HG03060 (cell line): ENCODE measurements around the gene ABR.

ENCODE experiments used
- ATAC-seq: cut with Tn5 transposase; IDR thresholded peaks from one replicate; pipeline ENCODE4 v1.9.1; 2021; ENCODE audit warnings: low read depth, moderate number of reproducible peaks; ENCODE audit not compliant: unreplicated experiment

ABR gene

DNA sequence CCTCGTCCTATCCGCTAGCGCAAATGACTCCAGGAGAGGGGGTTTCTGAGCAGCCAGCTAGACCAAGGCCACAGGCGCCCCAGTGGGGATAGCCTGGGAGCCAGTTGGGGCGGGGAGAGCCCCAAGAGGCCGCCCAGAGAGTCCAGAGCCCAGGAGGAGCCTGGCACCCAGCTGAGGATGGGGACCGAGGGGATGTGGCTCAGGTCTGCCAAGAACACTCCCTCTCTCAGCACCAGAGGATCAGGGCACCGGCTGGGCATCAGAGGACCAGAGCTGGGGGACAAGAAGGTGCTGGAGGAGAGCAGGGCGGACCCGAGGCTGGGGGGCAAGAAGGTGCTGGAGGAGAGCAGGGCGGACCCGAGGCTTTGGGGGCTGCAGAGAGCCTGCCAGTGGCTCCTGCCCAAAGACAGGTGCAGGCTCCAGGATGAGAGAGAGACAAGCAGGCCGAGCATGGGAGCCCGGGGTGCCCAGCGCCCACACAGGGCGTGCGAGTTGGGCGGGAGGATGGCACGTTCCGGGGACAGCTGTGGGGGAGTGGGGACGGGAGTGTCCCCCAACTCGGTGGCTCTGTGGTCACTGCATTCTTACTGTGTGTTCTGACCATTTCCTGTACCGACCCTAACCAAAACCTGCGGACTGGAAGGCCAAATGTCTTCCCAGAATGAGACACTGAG lies 143.5 kb downstream of the ABR start:
- ATAC-seq: no peak

DNA sequence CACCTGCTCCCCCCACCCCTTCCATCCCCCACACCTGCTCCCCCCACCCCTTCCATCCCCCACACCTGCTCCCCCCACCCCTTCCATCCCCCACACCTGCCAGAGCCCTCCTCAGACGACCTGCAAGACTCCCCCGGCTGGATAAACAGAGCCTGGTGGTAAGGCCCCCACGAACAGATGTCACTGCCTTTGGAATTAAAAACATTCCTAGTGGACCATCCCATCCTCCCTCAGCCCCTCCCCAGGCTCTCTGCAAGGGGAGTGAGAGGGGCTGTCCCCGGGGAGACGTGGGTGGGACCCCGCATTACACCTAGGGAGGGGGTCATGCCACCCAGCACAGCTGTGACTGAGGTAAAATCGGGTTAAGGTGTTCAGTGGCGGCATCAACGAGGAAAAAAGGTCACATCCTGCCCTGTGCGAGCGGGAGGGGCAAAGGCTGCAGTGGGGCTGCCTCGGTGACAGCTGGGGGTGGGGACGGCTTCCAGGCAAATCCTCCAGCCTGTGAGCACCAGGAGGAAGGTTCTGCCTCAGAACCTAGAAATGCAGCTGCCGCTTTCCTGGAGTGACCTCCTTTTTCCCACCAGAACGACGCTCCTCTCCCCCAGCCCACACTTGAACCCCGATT lies 144.1 kb downstream of the ABR start:
- no peak for ATAC-seq

DNA sequence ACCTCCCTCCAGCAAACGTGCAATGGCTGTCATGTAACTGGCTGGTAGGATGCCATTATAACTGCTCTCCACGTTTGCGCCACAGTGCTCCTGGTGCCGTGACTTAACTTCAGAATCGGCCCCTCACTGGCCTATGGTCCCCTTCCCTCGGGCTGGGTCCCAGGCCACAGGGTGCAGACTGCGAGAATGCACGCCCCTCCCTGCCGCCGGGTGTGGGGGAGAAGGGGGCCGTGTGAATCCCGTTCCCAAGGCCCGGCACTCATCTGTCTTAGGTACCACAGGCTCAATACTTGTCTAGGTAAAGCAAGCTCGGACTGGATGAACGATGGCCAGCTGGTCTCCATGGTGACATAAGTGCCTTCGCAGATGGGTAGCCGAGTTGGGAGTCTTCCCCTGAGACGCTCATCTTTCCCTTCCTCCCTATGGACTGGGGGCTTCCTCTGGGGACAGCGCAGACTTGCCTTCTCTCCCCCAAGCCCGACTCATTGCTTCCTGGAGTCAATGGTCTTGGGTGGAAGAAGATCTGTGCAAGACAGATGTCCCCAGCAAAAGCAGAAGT lies 145.1 kb downstream of the ABR start:
- ATAC-seq: no peak

DNA sequence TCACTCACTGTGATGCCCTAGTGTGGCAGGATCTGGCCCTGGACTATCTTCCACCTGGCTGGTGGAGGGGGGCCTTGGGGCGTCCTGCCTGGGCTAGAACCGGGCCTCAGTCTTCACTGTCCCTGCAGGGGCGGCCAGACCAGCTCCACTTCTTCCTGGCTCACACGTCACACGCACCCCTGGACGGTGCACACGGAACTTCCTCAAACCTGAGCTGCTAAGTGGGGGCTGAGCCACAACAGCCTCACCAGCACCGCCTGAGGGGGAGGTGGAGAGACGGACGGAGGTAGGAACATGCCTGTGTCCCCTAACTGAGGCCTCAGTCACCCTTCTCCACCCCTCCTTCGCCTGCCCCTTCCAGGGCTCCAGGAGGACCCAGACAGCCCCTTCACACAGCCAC lies 146.3 kb downstream of the ABR start:
- no peak for ATAC-seq

DNA sequence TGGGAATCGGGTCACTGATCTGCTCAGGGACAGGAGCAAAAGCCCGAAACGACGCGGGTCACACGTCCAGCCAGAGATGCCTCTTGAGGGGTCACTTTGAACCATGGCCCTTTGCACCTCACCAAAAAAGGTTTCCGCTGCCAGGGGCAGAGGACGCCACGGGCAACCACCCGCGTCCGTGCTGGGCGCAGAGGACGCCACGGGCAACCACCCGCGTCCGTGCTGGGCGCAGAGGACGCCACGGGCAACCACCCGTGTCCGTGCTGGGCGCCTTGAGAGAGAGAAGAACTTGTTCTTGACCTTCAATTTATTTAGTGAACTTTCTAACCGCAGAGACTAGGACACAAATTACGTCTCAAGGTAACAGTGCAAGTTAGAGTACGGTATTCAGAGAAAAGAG lies 147.4 kb downstream of the ABR start:
- ATAC-seq: no peak

DNA sequence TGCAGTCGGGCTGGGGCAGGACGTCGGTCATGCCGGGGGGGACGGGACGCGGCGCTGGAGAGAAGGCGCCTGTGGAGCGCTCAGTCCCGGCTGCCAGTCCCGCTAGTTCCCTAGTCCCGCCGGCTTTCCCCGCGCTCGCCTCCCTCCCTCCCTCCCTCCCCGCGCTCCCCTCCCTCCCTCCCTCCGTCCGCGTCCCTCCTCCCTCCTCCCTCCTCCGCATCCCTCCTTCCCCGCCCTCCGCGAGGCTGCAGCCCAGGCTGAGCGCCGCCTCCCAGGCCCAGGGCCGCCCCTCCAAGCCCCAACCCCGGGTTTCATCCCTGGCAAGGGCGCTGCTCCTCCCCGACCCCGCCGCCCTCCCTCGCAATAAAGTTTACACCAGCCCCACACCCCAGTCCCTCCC lies 148.1 kb downstream of the ABR start:
- ATAC-seq: no peak

DNA sequence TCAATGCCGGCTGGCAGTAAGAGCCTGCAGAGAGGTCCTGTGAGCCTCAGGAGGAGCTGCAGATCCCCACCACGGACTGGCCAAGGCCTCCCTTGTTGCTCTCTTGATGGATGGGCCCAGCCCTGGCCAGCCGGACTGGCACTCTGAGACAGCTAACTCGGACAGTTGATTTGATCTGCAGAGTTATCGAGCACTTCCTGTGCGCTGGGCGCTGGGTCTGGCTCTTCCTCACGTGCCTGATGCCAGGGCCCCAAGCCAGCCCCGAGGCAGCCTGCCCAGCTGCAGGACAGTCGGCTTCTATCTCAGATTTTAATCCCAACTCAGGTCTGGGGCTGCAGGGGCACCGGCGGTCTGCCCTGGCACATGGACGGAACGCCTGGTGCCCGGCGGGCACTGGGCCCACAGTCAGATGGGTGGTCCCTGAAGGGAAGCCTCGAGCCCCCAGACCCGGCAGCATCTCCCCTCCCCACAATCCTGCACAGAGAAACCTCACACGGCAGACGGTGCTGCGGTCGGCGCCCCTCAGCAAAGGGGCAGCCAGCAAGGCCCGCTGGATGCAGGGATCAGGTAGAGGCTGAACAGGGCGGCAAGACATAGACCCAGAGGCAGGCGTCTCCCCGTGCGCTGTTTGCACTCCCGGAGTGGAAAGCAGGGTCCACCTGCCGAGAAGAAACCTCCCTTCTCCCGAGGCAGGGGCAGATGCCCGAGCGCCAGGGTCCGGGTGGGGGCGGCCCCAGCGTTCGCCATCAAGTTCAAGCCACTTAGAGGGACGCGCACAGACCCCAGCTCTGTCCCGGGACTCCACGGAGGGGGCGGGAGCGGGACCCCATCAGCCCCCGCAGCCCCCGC lies 148.9 kb downstream of the ABR start:
- no peak for ATAC-seq

DNA sequence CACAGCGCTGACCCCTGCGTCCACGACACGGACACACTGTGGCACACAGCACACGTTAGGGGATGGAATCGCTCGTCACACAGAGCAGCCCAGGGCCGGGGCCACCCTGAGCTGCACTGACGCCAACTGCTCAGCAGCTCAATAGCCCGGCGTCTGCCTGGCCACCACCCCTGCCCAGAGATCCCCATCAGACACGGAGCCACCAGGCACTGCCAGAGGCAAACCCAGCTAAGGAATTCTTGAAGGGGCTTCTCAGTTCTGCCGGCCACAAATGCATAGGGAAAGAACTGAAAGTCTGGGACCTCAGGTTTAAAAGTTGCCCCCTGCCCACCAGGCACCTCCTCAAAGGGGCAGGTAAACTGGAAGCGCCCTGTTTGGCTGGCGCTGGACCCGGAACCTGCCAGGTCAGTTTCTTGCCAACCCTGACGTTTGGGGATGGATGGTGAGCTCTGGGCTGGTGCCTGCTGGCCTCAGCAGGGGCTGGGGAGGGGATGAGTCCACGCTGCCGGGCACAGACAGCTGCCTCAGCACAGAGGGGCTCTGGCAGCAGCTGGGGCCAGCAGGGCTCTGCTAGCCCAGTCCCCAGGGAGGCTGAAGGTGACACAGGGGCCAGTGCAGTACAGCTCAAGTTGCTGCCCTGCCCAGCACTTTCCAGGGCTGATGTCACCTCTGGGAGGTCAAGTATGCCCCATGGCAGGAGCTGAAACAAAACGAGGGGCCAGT lies 149.7 kb downstream of the ABR start:
- no peak for ATAC-seq

DNA sequence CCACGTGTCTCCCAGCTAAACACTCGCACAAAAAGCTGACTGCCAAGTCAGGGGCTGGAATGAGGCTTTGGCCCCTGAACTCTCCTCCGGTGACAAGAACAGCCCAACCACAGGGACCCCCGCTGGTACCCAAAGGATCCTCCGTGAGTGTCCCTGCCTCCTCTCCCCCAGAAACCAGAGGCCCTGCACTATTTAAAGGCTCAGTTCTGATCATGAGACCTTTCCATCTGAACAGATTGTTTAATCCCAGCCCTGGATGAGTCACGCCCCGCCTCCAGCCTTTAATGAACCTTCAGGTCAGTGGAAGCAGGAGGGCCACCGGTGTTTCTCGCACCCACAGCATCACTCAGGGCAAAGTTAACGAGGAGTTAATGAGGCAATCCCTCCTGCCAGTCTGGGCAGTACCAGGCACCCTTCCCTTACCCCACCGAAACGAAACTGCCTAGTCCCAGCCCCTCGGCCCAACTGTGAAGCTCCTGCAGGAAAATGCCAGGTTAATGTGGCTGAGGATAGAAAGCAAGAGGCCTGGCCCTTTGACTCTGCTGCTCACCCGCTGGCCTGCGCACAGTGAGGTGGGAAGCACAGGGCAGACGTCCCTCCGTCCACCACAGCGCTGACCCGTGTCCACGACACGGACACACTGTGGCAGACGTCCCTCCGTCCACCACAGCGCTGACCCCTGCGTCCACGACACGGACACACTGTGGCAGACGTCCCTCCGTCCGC lies 150.4 kb downstream of the ABR start:
- ATAC-seq: no peak

DNA sequence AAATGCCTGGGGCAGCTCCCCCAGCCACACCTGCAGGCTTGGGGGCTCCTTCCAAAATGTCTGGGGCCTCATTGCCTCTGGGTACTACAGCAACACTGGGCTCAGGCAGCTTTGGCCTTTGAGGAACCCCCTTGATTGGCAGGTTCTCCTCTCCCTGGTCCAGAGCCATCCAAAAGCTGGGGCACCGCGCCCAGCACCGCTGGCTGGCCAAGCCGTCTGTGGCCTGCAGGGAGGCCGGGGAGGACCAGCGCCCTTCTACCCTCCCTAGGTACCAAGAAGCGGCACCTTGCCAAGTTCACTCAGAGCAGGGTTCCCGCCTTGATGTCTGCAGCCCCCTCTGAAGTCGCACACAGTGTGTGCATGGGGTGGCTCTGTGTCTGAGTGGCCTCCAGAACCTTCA lies 152.7 kb downstream of the ABR start:
- ATAC-seq: no peak

DNA sequence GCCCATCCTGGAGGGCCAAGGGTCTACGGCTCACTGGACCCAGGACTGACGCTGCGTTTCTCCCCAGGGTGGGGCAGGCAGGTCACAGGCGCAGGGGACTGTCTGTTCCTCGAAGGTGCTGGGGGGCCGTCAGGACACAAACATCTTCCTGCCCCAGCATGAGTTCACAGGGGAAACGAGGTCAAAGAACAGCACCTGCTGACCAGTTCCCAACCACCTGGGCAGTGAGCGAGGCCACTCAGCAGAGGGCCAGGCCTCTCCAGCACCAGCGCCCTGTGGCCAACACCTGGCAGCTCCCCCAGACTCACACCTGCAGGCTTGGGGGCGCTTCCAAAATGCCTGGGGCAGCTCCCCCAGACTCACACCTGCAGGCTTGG lies 153.2 kb downstream of the ABR start:
- no peak for ATAC-seq

DNA sequence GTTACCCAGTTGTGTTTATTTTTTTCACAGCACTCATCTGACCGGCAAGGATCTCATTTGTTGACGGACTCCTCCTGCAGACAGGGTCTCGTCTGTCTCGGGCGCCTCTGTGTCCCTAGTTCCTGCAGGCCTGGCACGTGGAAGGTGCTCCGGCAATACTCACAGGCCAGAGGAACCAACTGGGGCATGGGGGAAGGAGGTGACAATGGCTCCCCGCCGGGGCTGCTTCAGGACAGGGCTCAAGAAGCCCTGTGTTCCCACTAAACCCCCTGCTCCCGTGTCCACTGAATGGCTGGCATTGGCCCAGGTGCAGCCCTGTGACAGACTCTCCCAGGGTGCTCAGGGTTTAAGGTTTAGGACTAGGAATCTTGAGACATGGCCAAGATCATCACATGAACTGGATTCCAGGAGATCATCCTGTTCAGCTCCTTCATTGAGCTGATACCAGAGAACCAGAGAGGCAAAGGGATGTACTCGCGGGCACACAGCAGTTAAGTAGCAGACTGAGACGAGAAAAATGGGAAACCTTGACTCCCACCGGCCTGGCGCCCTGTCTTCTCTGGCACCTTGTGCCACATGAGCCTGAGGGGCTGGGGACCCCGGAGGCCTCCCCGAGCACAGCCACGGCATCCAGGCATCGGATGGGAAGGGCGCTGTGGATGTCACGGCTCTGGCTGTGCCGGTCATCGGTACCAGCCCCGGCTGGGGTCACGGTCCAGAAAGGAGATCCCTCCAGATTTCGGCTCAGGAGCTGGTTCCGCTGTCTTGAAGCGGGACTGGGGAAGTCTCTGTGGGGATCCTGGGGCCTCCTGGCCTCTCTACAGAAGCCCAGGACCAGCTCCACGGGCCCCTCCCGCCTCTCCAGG lies 153.8 kb downstream of the ABR start:
- ATAC-seq: no peak

DNA sequence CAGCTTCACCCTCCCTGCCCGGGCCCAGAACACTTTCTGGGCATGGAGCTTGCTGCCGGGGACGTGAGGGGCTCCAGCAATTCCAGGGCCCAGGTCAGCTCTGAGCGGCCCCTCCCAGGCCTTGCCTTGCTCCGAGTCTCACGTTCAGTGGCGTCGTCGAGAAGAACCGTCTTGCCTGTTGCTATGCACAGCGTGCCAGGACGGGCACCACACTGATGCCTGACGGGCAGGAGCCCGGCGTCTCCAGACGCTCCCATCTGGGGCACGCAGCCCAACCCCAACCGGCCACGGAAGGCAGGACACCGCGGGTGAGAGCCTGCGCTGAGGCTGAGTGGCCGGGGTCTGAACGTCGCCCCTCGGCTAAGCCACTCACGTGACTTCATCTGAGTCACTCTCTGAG lies 155.7 kb downstream of the ABR start:
- ATAC-seq: no peak

DNA sequence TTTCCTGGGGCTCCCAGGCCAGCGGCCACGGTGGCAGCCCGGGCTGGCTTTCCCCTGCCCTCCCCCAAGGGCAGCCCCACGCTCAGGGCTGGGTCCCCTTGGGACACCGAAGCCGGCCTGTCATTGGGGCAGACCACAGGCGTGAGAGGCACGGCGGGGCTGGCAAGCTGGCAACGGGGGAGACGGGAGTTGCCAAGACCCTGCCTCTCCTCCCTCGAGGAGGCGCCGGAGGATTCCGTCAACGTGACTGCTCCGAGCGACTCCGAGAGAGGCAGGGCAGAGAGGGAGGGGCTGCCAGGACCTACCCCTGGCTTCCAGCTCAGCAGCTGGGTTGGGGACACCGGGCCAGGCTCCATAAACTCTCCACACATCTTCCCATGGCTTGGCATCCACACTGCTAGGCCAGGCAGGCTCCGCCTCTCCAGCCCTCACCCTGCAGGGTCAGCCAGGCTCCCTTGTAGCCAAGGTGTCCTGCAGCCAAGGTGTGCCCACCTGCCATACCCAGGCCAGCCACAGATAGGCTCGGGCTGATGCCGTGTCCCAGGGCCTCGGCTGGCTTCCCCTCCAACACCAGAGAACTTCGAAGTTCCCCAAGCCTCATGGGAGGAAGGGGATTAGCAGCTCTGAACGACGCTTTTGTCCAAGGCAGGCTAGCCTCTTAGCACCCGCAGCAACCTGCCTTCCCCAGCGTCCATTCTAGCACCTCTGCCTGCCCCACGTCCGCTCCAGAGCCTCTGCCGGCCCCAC lies 157.3 kb downstream of the ABR start:
- no peak for ATAC-seq

DNA sequence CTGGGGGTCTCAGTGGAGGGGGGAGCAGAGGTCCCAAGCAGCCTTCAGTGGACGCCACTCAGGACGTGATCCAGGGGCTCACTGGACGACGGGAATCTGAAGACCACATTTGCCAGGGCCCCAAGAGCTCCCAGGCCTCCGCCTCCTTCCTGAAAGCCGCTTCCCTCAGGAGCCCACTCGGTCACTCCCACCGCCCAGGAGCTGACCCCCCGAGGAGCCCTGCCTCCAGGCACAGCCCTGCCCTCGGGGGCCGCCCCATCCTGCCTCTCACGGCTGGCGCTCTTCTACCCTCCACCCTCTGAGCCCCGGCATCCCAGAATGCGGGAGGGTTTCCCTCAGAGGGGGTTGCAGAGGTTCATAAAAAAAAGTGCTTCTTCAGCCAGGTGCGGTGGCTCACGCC lies 158.6 kb downstream of the ABR start:
- no peak for ATAC-seq

DNA sequence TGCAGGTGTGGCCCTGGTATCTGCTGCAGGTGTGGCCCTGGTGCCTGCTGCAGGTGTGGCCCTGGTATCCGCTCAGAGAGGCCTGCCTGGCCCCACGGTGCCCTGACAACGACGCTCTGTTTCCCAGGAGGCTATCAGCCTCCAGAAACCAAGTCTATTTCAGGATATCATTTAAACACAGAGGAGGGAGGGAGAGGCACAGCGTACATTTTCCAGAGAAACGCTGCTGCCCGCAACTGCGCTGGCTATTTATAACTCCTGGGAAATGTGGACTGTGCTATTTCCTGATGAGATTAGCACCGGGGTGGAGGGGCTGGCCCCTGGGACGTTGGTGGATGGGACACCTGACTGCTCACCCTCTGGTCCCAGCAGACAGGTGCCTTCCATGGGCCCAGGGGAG lies 160.3 kb downstream of the ABR start:
- no peak for ATAC-seq

DNA sequence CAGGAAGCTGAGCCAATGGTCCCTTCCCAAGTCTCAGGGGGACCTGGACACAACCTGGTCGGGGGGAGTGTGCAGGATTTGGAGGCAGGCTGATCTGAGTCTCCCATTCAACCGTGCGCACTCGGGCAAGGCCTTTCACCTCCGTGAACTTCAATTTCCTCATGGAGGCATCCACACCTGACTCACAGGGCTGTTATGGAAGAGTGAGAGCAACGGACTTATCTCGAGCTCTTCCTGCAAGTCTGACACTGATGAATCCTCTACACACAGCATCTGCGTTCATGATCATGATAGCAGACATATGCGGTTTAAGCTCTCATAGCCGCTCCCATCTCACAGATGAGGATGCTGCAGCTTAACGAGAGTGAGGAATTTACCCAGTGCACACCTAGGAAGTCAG lies 161.2 kb downstream of the ABR start:
- no peak for ATAC-seq

DNA sequence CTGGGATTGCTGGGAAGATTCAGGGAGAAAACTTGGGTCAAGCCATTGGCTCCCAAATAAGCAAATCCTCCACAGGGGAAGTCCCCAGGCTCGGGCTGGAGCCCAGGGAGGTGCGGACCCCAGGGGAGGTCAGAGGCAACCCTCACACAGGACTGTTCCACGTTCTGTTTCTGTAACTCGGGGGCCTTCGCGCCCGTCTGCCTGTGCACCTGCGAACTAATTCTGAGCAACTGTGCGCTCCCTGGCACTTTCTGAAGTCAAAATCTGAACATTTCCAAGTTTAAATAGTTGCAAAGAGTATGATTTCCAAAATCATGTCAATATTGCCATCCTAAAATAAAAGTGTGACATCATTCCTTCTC lies 166.1 kb downstream of the ABR start:
- no peak for ATAC-seq
